Measurements from ENCODE around the gene NT5C1A. TPM values are rescaled to one million over a fixed set of nuclear protein-coding genes. Genes with fewer than 3 reads are reported as not detected.
A peak's percentile ranks its signal among the peaks of the same experiment; 100 is the strongest.

Gene NT5C1A
- total RNA-seq, 4 donors from 2014 or later, result not detected

- TF ChIP-seq CTCF (IDR thresholded peaks at IDR 0.05) (no peak), POLR2A (IDR thresholded peaks at IDR 0.05) (no peak)
- H3K4me3 ChIP-seq (ENCODE audit: low read depth, poor library complexity, severe bottlenecking), result no peak overlapping the region
- intact Hi-C loops (cut with DNase I; ENCODE audit: low total_unique reads), result no loop called here
- DNase-seq (ENCODE audit: low spot score in 2 of 2), result no peak
- 90 to 93% methylated on average over 5 of the region's 5 CpGs for WGBS, 2 donors
Measured at GRCh38 chr1:39632323-39632681, 39.6 kb downstream of the NT5C1A start.

DNA sequence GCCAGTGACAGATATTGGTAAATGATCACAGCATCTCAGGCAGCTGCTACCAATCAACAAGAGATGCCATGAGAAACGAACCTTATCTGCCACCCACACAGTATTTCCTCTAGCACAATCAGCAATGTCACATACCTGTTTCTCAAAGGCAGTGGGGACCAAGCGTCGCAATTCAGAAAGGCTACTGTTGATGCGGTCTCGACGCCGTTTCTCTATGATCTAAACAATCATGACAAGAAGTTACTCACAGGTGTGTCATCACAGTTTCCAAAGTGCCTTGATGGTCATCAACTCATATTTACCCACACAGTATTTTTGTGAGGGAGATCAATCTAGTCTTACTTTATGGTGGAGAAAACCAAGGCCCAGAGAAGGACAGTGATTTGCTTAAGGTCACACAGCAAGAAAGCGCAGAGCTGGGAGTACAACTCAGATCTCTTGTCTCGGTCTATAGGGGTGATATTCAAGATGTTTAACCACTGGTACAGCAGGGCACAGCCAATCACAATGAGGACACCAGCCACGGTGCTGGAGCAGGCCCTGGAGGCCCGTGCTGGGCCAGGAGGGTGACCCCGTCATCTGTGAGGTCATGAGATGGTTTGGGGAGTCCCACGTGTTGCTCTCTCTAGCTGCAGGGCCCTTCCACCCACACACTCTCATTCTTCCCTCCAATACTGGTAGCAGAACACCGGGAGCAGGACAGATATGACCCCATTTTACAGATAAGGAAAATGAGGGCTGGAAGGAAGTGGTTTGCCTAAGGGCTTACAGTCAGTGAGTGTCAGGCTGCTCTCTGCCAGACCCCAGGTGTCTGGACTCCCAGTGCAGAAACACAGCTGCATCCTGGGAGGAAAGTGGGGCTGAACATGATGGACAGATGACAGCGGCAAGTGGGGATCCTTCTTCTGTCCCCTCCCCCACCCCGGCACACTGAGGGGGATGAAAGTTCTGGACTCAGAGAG lies 40.3 kb downstream of the NT5C1A start:
- no peak overlapping the region for H3K4me3 ChIP-seq (ENCODE audit: low read depth, poor library complexity, severe bottlenecking)
- TF ChIP-seq POLR2A (IDR thresholded peaks at IDR 0.05), result no peak
- TF ChIP-seq CTCF (IDR thresholded peaks at IDR 0.05), result no peak
- intact Hi-C loops (cut with DNase I; ENCODE audit: low total_unique reads), result no loop called here
- DNase-seq (ENCODE audit: low spot score in 2 of 2), result no peak
- WGBS, 2 donors, result 77 to 80% methylated on average over 16 of the region's 16 CpGs

DNA sequence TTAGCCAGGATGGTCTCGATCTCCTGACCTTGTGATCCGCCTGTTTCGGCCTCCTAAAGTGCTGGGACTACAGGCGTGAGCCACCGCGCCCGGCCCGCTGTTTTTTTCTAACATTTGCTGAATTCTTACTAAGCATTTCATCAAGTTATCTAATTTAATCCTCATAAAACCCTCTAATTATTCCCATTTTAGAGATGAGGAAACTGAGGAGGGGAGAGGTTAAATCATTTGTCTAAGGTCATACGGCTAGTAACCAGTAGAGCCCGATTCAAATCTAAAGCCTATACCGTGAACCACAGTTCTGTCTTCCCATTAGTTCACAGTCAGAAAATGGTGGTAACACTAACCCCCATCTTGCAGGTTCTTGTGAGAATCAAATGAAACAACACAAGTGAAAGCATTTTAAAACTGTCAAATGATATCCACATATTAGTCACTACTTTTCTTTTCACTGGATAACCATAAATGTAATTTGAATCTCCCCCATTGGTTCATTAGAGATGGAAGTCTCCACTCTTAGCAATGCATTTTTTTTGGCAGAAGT lies 43.0 kb downstream of the NT5C1A start:
- TF ChIP-seq CTCF (IDR thresholded peaks at IDR 0.05), result no peak
- no peak for TF ChIP-seq POLR2A (IDR thresholded peaks at IDR 0.05)
- H3K4me3 ChIP-seq (ENCODE audit: low read depth, poor library complexity, severe bottlenecking), result no peak overlapping the region
- intact Hi-C loops (cut with DNase I; ENCODE audit: low total_unique reads), result no loop called here
- whole genome bisulfite sequencing, 2 donors, result 94 to 97% methylated on average over 11 of the region's 11 CpGs
- DNase-seq (ENCODE audit: low spot score in 2 of 2), result no peak

DNA sequence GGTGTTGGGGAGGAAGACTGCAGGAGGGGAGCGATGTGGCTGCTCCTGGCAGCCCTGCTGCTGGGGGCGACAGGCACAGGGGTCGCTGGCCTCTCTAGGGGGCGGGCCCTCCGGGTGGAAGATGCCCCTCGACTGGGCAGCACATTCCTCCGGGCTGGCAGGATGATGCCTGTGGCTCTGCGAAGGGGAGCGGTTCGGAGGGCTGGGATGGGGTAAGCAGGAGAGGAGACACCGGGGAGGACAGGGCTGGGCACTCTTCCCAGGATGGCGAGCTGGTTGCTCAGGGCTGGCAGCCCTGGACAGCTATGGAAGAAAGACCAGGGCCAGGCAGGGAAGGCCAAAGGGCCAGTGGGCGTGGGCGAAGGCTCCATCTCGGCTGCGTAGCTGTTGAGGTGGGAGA lies 45.3 kb downstream of the NT5C1A start:
- H3K4me3 ChIP-seq (ENCODE audit: low read depth, poor library complexity, severe bottlenecking), result no peak overlapping the region
- TF ChIP-seq POLR2A (IDR thresholded peaks at IDR 0.05), result no peak
- TF ChIP-seq CTCF (IDR thresholded peaks at IDR 0.05), result no peak
- DNase-seq (ENCODE audit: low spot score in 2 of 2), result no peak
- intact Hi-C loops (cut with DNase I; ENCODE audit: low total_unique reads), result no loop called here
- WGBS, 2 donors, result 86 to 89% methylated on average over 16 of the region's 16 CpGs

GRCh38 chr1:39625462-39626273 lies 46.2 kb downstream of the NT5C1A start:
- peak; percentile 47 to 88 for DNase-seq (ENCODE audit: low spot score in 2 of 2)
- 68 to 77% methylated on average over 8 to 11 of the region's 11 CpGs for WGBS, 2 donors
- H3K4me3 ChIP-seq (ENCODE audit: low read depth, poor library complexity, severe bottlenecking), result no peak overlapping the region
- TF ChIP-seq CTCF (IDR thresholded peaks at IDR 0.05) (no peak), POLR2A (IDR thresholded peaks at IDR 0.05) (no peak)
- intact Hi-C loops (cut with DNase I; ENCODE audit: low total_unique reads), result no loop called here

All from lower leg skin (tissue), 4 donors.